ENCODE results near the gene NCOA3. TPM values are rescaled to one million over a fixed set of nuclear protein-coding genes. Genes with fewer than 3 reads are reported as not detected.

Gene NCOA3
- total and polyA plus RNA-seq, 2 of the 8 experiments (the other 6 are each of a cell fraction or from before 2014, with no cell fraction given), result 7.9 to 24.7 TPM

- H3K9me3 ChIP-seq (ENCODE audit: insufficient read depth in 2 of 2, low read depth in 1 of 2, low read length in 1 of 2), result no peaks in the 10 kb centered on the region
- no peak overlapping the region for H2BK20ac ChIP-seq (ENCODE audit: low read length)
- ChIA-PET POLR2A (ENCODE audit: partially characterized antibody) (no interaction called here), CTCF (ENCODE audit: partially characterized antibody) (interaction anchor here (0.6 to 4.1 kb wide), 6 partner anchors 10 to 101 kb away, joined by 4 to 26 read pairs (median 9); no protein-coding TSS in a partner anchor)
- no peak overlapping the region for H2AK5ac ChIP-seq (ENCODE audit: low read depth, low read length)
- H3K4me2 ChIP-seq (ENCODE audit: insufficient read depth in 1 of 2, low read depth in 2 of 2, low read length in 2 of 2), result no peak overlapping the region
- no peaks in the 10 kb centered on the region for H3K23me2 ChIP-seq (ENCODE audit: low read depth, low read length)
- FAIRE-seq (no peak), DNase-seq (ENCODE audit: low read depth in 1 of 2, low spot score in 2 of 2) (no peak)
- H4K20me1 ChIP-seq (replicated peaks in 1 of 2; ENCODE audit: control insufficient read depth in 1 of 2, insufficient read depth in 2 of 2, low read length in 2 of 2), result no peaks in the 10 kb centered on the region
- H3K4me3 ChIP-seq (ENCODE audit: extremely low read depth in 1 of 4, insufficient read depth in 2 of 4, low read depth in 3 of 4, low read length in 4 of 4), result no peak overlapping the region
- no peak overlapping the region for H2BK12ac ChIP-seq (ENCODE audit: low read depth, low read length)
- no peak overlapping the region for H3K18ac ChIP-seq (ENCODE audit: extremely low read depth, low read length)
- H3K4ac ChIP-seq (replicated peaks; ENCODE audit: insufficient read length, low read depth, low read length), result no peak overlapping the region
- H4K8ac ChIP-seq (ENCODE audit: extremely low read depth, insufficient read depth, low read length), result no peak overlapping the region
- H3K79me1 ChIP-seq (ENCODE audit: low read depth, low read length), result no peaks in the 10 kb centered on the region; the same call in 1 of the 2 replicates
- no peak overlapping the region for H3K23ac ChIP-seq (ENCODE audit: insufficient read length)
- no peaks in the 10 kb centered on the region for H3K27me3 ChIP-seq (replicated peaks in 1 of 4; ENCODE audit: control insufficient read depth in 3 of 4, extremely low read depth in 1 of 4, insufficient read depth in 3 of 4, low read length in 3 of 4)
- H2BK15ac ChIP-seq (ENCODE audit: low read length), result no peak overlapping the region
- H3K9ac ChIP-seq (replicated peaks in 1 of 4; ENCODE audit: extremely low read depth in 1 of 4, low read depth in 3 of 4, low read length in 3 of 4), result no peak overlapping the region
- no peak overlapping the region for H4K5ac ChIP-seq (ENCODE audit: insufficient read length, low read depth, low read length)
- peaks cover 0 to 4% (median 1%) of the 10 kb centered on the region in 4 experiments; a peak in 2 of 7 replicates for H3K4me1 ChIP-seq (replicated peaks in 1 of 4; ENCODE audit: control insufficient read depth in 3 of 4, insufficient read depth in 4 of 4, low read length in 3 of 4)
- H3K56ac ChIP-seq (replicated peaks; ENCODE audit: insufficient read length, low read depth, low read length), result no peak overlapping the region
- peaks cover 0 to 7% of the 10 kb centered on the region in 2 experiments; a peak in 1 of 4 replicates for H3K79me2 ChIP-seq (ENCODE audit: control insufficient read depth in 1 of 2, insufficient read depth in 2 of 2, low read length in 2 of 2)
- H3K36me3 ChIP-seq (ENCODE audit: control insufficient read depth in 2 of 4, insufficient read depth in 4 of 4, low read length in 3 of 4), result peaks cover 0 to 7% (median 3%) of the 10 kb centered on the region in 4 experiments; a peak in 3 of 8 replicates
- H2AFZ ChIP-seq (ENCODE audit: low read length), result no peak overlapping the region
- no peak overlapping the region for H3K27ac ChIP-seq (ENCODE audit: low read depth, low read length)
- no peak overlapping the region for H2BK120ac ChIP-seq (replicated peaks; ENCODE audit: low read depth, low read length)
- no peak overlapping the region for H3K14ac ChIP-seq (ENCODE audit: insufficient read length)
- 96% methylated on average over 9 of the region's 9 CpGs; no CpG with 5 or more reads in 1 of the 2 experiments for WGBS, 2 experiments (ENCODE audit: extremely low coverage in 1 of 2, insufficient coverage in 1 of 2, insufficient read length in 1 of 2, insufficient replicate concordance in 2 of 2, low coverage in 1 of 2, low lambda C conversion rate in 2 of 2, missing lambda C conversion rate in 1 of 2)
- no peak overlapping the region for H2BK5ac ChIP-seq (ENCODE audit: low read depth, low read length)
- TF ChIP-seq KDM5A (IDR thresholded peaks at IDR 0.05; ENCODE audit: low read length) (no peak), CEBPB (IDR thresholded peaks at IDR 0.05; ENCODE audit: low read depth, low read length) (no peak), POLR2A (IDR thresholded peaks at IDR 0.05; ENCODE audit: control extremely low read depth in 1 of 2, low read depth in 2 of 2, low read length in 2 of 2) (no peak), POU5F1 (IDR thresholded peaks at IDR 0.05; ENCODE audit: low read depth, low read length) (no peak), PHF8 (conservative IDR thresholded peaks at IDR 0.05; ENCODE audit: low read depth, low read length) (no peak), CTBP2 (IDR thresholded peaks at IDR 0.05; ENCODE audit: borderline replicate concordance, insufficient read depth, insufficient read length, low read length) (no peak), CBX5 (IDR thresholded peaks at IDR 0.05; ENCODE audit: low read depth, low read length) (no peak), SIRT6 (IDR thresholded peaks at IDR 0.05; ENCODE audit: low read length) (no peak), HDAC6 (IDR thresholded peaks at IDR 0.05; ENCODE audit: low read depth, low read length) (no peak), KDM1A (IDR thresholded peaks at IDR 0.05; ENCODE audit: borderline replicate concordance, low read length) (no peak), JUND (IDR thresholded peaks at IDR 0.05; ENCODE audit: low read length) (no peak)
- TF ChIP-seq, protein P1, sequence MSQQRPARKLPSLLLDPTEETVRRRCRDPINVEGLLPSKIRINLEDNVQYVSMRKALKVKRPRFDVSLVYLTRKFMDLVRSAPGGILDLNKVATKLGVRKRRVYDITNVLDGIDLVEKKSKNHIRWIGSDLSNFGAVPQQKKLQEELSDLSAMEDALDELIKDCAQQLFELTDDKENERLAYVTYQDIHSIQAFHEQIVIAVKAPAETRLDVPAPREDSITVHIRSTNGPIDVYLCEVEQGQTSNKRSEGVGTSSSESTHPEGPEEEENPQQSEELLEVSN (IDR thresholded peaks at IDR 0.05), result no peak
- H4K91ac ChIP-seq (replicated peaks; ENCODE audit: insufficient read length, low read length), result no peak overlapping the region
These were observed 120.5 kb downstream of the NCOA3 start for GRCh38 chr20:47622118-47622665.
